ENCODE measurements around the gene USP33. TPM values are rescaled to one million over a fixed set of nuclear protein-coding genes. Genes with fewer than 3 reads are reported as not detected.

Gene USP33
- total and polyA plus RNA-seq, 2 of the 13 experiments (the other 11 are each of a cell fraction or from before 2014, with no cell fraction given) = 32.0 to 49.1 TPM

DNA sequence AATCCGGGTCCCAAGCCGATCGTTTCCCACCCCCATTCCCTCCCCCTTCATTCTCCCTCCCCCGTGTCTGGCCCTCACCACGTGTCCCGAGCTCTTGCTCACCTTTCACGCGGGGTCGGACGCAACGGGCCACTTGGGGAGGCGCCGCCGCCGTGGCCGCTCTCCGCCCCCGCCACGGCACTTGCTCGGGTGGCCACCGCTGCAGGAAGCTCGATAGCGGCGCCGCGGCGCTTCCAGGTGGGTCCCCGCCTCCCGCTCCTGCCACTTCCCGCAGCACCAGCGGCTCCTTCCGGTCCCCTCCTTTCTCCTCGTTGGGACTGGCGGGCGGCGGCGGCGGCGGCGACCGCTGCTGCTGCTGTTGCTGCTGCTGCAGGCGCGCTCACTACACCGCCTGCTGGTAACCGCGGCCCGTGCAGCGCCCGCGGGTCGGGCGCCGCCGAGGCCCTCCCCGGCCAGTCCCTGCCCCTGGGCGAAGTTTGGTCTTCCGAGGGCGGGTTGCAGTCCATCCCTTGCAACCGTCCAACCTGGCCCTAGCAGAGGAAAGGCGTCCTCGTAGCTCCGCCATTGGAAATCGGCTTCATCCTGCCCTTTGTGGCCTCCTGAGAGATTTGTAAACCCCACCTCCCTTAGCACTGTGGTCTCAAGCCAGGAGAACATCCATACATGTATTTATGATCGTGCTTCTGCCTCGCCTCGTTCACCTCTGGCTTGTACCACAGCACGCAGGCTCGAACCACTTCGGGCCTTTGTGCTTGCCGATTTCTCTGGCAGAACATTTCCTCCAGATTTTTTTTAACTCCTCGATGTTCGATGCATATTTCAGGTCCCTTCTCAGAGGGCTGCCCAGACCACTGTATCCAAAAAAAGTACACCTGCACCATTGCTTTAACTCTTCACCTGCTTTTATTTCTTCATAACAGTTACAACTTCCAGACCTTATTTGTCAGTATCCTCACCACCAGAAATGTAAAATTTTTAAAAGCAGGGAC, 76.2 kb downstream of the USP33 start (continued):
- TF ChIP-seq GABPA (IDR thresholded peaks at IDR 0.05; ENCODE audit: low read depth, low read length) (peak; percentile 86), GABPA (CRISPR knock-in tag; IDR thresholded peaks at IDR 0.05; ENCODE audit: low read depth) (peak; percentile 88), RFX3 (CRISPR knock-in tag; IDR thresholded peaks at IDR 0.05) (no peak), NR2F2 (IDR thresholded peaks at IDR 0.05; ENCODE audit: borderline replicate concordance, low read depth) (no peak), ZNF652 (CRISPR knock-in tag; IDR thresholded peaks at IDR 0.05; ENCODE audit: borderline replicate concordance, low read depth) (peak; percentile 14; the same call in 1 of the 2 replicates), ASH2L (IDR thresholded peaks at IDR 0.05; ENCODE audit: insufficient read length, low read depth, low read length) (peak; percentile 75), IKZF1 (IDR thresholded peaks at IDR 0.05) (no peak), NR2F1 (CRISPR knock-in tag; IDR thresholded peaks at IDR 0.05) (no peak), MYC (CRISPR knock-in tag; IDR thresholded peaks at IDR 0.05; ENCODE audit: borderline replicate concordance) (peak; percentile 70), ZNF766 (CRISPR knock-in tag; IDR thresholded peaks at IDR 0.05; ENCODE audit: borderline replicate concordance) (0 out of 2 replicates have a peak, but pooled peaks have one; percentile 25), SMAD1 (CRISPR knock-in tag; IDR thresholded peaks at IDR 0.05; ENCODE audit: borderline replicate concordance, low read depth) (no peak), ZNF354B (CRISPR knock-in tag; IDR thresholded peaks at IDR 0.05) (0 out of 2 replicates have a peak, but pooled peaks have one; percentile 6), ZFP62 (CRISPR knock-in tag; IDR thresholded peaks at IDR 0.05) (no peak), ZNF350 (CRISPR knock-in tag; IDR thresholded peaks at IDR 0.05; ENCODE audit: borderline replicate concordance, low read depth) (no peak), YEATS2 (CRISPR knock-in tag; IDR thresholded peaks at IDR 0.05; ENCODE audit: borderline replicate concordance) (no peak)
- TF ChIP-seq, protein P1, sequence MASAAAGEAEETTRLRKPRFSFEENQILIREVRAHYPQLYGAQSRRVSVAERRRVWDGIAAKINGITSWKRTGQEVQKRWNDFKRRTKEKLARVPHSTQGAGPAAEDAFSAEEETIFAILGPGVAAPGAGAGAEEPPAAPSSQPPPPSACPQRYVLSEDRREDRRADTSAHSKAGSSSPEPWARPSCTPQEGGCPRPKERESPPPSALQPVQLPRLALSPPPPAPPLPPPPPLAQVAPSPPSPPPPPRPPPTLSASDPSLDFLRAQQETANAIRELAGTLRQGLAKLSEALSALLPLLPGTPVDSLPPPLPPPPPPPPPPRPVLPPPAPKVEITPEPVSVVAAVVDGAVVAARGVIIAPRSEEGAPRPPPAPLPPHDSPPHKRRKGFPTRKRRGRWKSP (CRISPR knock-in tag; IDR thresholded peaks at IDR 0.05) = 0 out of 2 replicates have a peak, but pooled peaks have one; percentile 66
- TF ChIP-seq, protein P2, sequence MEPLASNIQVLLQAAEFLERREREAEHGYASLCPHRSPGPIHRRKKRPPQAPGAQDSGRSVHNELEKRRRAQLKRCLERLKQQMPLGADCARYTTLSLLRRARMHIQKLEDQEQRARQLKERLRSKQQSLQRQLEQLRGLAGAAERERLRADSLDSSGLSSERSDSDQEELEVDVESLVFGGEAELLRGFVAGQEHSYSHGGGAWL (CRISPR knock-in tag; IDR thresholded peaks at IDR 0.05) = no peak; the same call in 1 of the 2 replicates
- TF ChIP-seq, protein P3, sequence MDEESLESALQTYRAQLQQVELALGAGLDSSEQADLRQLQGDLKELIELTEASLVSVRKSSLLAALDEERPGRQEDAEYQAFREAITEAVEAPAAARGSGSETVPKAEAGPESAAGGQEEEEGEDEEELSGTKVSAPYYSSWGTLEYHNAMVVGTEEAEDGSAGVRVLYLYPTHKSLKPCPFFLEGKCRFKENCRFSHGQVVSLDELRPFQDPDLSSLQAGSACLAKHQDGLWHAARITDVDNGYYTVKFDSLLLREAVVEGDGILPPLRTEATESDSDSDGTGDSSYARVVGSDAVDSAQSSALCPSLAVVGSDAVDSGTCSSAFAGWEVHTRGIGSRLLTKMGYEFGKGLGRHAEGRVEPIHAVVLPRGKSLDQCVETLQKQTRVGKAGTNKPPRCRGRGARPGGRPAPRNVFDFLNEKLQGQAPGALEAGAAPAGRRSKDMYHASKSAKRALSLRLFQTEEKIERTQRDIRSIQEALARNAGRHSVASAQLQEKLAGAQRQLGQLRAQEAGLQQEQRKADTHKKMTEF (CRISPR knock-in tag; IDR thresholded peaks at IDR 0.05) = peak; percentile 60; the same call in 1 of the 2 replicates
- TF ChIP-seq, protein P4, sequence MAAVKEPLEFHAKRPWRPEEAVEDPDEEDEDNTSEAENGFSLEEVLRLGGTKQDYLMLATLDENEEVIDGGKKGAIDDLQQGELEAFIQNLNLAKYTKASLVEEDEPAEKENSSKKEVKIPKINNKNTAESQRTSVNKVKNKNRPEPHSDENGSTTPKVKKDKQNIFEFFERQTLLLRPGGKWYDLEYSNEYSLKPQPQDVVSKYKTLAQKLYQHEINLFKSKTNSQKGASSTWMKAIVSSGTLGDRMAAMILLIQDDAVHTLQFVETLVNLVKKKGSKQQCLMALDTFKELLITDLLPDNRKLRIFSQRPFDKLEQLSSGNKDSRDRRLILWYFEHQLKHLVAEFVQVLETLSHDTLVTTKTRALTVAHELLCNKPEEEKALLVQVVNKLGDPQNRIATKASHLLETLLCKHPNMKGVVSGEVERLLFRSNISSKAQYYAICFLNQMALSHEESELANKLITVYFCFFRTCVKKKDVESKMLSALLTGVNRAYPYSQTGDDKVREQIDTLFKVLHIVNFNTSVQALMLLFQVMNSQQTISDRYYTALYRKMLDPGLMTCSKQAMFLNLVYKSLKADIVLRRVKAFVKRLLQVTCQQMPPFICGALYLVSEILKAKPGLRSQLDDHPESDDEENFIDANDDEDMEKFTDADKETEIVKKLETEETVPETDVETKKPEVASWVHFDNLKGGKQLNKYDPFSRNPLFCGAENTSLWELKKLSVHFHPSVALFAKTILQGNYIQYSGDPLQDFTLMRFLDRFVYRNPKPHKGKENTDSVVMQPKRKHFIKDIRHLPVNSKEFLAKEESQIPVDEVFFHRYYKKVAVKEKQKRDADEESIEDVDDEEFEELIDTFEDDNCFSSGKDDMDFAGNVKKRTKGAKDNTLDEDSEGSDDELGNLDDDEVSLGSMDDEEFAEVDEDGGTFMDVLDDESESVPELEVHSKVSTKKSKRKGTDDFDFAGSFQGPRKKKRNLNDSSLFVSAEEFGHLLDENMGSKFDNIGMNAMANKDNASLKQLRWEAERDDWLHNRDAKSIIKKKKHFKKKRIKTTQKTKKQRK (IDR thresholded peaks at IDR 0.05; ENCODE audit: low read length) = no peak
- TF ChIP-seq, protein P5, sequence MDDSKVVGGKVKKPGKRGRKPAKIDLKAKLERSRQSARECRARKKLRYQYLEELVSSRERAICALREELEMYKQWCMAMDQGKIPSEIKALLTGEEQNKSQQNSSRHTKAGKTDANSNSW (CRISPR knock-in tag; IDR thresholded peaks at IDR 0.05; ENCODE audit: borderline replicate concordance) = no peak
